Stomach (tissue), 9 donors: ENCODE results near the gene LDB1. TPM values are rescaled to one million over a fixed set of nuclear protein-coding genes. Genes with fewer than 3 reads are reported as not detected.

Experiments
- DNase-seq, 2 donors: peaks; one replicate each; pipeline versions ENCODE4 v3.0.0 to v3.0.0-alpha.2; 2013 to 2019
- H3K27ac ChIP-seq, 5 donors: fragments of 200-600 bp in 4 of 5; sonication (generic) in 4 of 5; one replicate each; pipeline ENCODE4 v1.5.1; 2013 to 2019; ENCODE audit warnings: mild to moderate bottlenecking in 1 of 5, moderate library complexity in 1 of 5
- H3K27me3 ChIP-seq, 3 donors: fragments of 200-600 bp; sonication (generic); one replicate each; pipeline ENCODE4 v1.5.1; 2017 to 2019; ENCODE audit warnings: mixed run types in 1 of 3
- H3K36me3 ChIP-seq, 4 donors: fragments of 200-600 bp; sonication (generic); 1 replicate in 3 of 4; 2 replicates in 1 of 4; pipeline ENCODE4 v1.5.1; 2016 to 2019
- H3K4me1 ChIP-seq, 4 donors: fragments of 200-600 bp; sonication (generic); one replicate each; pipeline ENCODE4 v1.5.1; 2016 to 2019
- H3K4me3 ChIP-seq, 4 donors: fragments of 200-600 bp; sonication (generic) in 3 of 4; one replicate each; pipeline ENCODE4 v1.5.1; 2016 to 2019; ENCODE audit warnings: mild to moderate bottlenecking in 1 of 4
- H3K9me3 ChIP-seq, 4 donors: fragments of 200-600 bp; sonication (generic); one replicate each; pipeline ENCODE4 v1.5.1; 2016 to 2019
- EP300 ChIP-seq: sonication (generic); formaldehyde crosslinking; IDR thresholded peaks from one replicate; pipeline ENCODE4 v1.6.1; 2017; ENCODE audit warnings: antibody characterized with exemption
- POLR2A ChIP-seq, 4 donors: fragments of 450-650 bp; IDR thresholded peaks; one replicate each; pipeline ENCODE4 v1.6.1; 2016; ENCODE audit warnings: antibody characterized with exemption in 4 of 4, control low read depth in 2 of 4, mild to moderate bottlenecking in 1 of 4, moderate library complexity in 1 of 4
- POLR2AphosphoS5 ChIP-seq, 3 donors: sonication (generic); formaldehyde crosslinking; IDR thresholded peaks; one replicate each; pipeline ENCODE4 v1.6.1; 2016; ENCODE audit warnings: antibody characterized with exemption in 3 of 3
- WGBS, 5 donors: extraction: QIAGEN DNeasy Blood & Tissue Kit in 3 of 5; methylation state at CpG; one replicate each; pipeline versions ENCODE4 v1.1.5 to v1.1.7; 2013 to 2018; 5-methylcytosine and 5-hydroxymethylcytosine counted together
- intact Hi-C: fragments of 100-400 bp; cut with DNase I; formaldehyde crosslinking; loops from one replicate; pipeline ENCODE4 v1.15.1; 2023; ENCODE audit warnings: low total_unique reads
- polyA plus RNA-seq, 3 donors: library from polyadenylated mRNA; stranded (reverse); fragments of 200-250 nt; gene quantifications; one replicate each; pipeline ENCODE4 v1.2.3, GENCODE V29; 2013
- total RNA-seq, 5 donors: library from RNA; depleted of rRNA; stranded (reverse); fragments of >200 nt; gene quantifications; one replicate each; pipeline versions ENCODE4 v1.1.0 to v1.2.3, GENCODE V29; 2014 to 2016
- TF ChIP-seq, protein P1 (sequence below), 7 experiments: fragments of 450-650 bp in 4 of 7; fragments of 200-600 bp in 3 of 7; sonication (generic) in 3 of 7; IDR thresholded peaks; one replicate each; pipeline ENCODE4 v1.5.1; 2016 to 2019; ENCODE audit warnings: antibody characterized with exemption in 7 of 7, control low read depth in 2 of 7, mild to moderate bottlenecking in 1 of 7
- donor health status: healthy with polysubstance abuse.
- donor health status: Bipolar disorder and iron deficiency.
- donor health status: healthy.

The LDB1 gene
- total and polyA plus RNA-seq, 8 donors, result 20.4 to 43.7 (median 28.2) TPM

DNA sequence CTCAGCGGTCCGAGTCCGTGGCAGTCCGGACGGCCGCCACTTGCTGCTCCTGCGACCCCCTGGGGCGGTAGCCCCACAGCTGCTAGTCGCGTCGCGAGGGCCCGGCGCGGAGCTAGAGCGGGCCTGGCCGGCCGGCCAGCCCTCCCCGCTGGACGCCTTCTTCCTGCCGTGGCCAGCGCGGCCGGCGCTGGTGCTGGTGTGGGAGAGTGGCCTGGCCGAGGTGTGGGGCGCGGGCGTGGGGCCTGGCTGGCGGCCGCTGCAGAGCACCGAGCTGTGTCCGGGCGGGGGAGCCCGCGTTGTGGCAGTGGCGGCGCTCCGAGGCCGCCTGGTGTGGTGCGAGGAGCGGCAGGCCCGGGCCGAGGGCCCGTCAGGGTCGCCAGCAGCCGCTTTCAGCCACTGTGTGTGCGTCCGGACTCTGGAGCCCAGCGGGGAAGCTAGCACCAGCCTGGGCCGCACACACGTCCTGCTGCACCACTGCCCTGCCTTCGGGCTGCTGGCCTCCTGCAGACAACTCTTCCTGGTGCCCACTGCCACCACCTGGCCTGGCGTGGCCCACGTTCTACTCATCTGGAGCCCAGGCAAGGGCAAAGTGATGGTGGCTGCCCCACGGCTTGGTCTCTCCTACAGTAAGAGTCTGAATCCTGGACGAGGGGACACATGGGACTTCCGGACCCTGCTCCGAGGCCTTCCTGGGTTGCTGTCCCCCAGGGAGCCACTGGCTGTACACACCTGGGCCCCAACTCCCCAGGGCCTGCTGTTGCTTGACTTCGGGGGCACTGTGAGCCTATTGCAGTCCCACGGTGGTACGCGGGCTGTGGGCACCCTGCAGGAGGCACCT, 54.4 kb downstream of the LDB1 start:
- Histone ChIP-seq H3K27me3 (no peaks in the 10 kb centered on the region), H3K4me1 (peaks cover 29 to 49% (median 43%) of the 10 kb centered on the region in 4 donors), H3K27ac (peak overlapping the region; percentile 93 to 98 (median 96)), H3K4me3 (peak overlapping the region; percentile 89 to 97 (median 94)), H3K36me3 (peaks cover 0 to 37% (median 25%) of the 10 kb centered on the region in 4 donors), H3K9me3 (no peaks in the 10 kb centered on the region)
- DNase-seq, result peak; percentile 34 to 70
- WGBS, 5 donors, result 2 to 7% (median 6%) methylated on average over 10 to 63 of the region's 63 CpGs
- intact Hi-C loops, result no loop called here
- TF ChIP-seq, protein P1, sequence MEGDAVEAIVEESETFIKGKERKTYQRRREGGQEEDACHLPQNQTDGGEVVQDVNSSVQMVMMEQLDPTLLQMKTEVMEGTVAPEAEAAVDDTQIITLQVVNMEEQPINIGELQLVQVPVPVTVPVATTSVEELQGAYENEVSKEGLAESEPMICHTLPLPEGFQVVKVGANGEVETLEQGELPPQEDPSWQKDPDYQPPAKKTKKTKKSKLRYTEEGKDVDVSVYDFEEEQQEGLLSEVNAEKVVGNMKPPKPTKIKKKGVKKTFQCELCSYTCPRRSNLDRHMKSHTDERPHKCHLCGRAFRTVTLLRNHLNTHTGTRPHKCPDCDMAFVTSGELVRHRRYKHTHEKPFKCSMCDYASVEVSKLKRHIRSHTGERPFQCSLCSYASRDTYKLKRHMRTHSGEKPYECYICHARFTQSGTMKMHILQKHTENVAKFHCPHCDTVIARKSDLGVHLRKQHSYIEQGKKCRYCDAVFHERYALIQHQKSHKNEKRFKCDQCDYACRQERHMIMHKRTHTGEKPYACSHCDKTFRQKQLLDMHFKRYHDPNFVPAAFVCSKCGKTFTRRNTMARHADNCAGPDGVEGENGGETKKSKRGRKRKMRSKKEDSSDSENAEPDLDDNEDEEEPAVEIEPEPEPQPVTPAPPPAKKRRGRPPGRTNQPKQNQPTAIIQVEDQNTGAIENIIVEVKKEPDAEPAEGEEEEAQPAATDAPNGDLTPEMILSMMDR (IDR thresholded peaks at IDR 0.05), result no peak
- TF ChIP-seq EP300 (no peak), POLR2AphosphoS5 (IDR thresholded peaks at IDR 0.05) (no peak), POLR2A (IDR thresholded peaks at IDR 0.05) (no peak)

DNA sequence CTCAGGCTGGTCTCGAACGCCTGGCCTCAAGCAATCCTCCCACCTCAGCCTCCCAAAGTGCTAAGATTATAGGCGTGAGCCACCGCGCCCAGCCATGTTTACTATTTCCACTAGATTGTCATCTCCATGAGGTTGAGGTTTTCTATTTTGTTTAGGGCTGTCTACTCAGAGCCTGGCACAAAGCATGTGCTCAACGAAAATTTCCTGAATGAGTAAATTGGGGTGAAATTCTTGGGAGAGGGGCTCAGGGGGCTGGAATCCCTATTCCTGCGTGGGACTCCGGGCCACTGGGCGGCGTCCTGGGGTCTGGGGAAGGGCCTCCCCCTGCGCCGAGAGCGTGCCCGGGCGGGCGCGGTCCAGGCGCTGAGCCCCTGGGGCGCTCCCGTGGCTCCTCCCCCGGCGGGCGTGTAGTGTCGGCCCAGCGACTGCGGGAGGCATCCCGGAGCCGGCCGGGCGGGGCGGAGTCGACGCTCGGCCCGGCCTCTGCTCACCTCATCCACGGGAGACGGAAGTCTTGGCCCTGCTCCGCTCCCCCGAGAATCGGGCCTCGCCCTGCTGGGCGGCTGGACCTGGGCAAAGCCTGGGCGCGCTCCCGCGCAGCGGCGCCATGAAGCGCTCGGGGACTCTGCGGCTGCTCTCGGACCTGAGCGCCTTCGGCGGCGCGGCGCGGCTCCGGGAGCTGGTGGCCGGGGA, 55.2 kb downstream of the LDB1 start, which contains the start of gene HPS6:
HPS6 (plus strand) TSS at position 482 of the 693 bp plus-strand sequence; CDS start at position 608, 126 bp downstream.
- no peak for TF ChIP-seq EP300
- peak; percentile 23 to 93 (median 93) for TF ChIP-seq POLR2AphosphoS5 (IDR thresholded peaks at IDR 0.05)
- peak in 1 of 4 donors; percentile 38 for TF ChIP-seq POLR2A (IDR thresholded peaks at IDR 0.05)
- TF ChIP-seq, protein P1 (IDR thresholded peaks at IDR 0.05), result no peak
- 1 to 4% (median 2%) methylated on average over 24 to 61 of the region's 61 CpGs for WGBS, 5 donors
- intact Hi-C loops, result no loop called here
- H3K27me3 ChIP-seq, result no peaks in the 10 kb centered on the region
- DNase-seq, result peak; percentile 93 to 97
- no peaks in the 10 kb centered on the region for H3K9me3 ChIP-seq
- H3K36me3 ChIP-seq, result peaks cover 0 to 32% (median 23%) of the 10 kb centered on the region in 4 donors
- H3K4me3 ChIP-seq, result peak within 1 kb of the TSS; percentile 89 to 97 (median 94)
- H3K4me1 ChIP-seq, result peaks cover 29 to 49% (median 43%) of the 10 kb centered on the region in 4 donors
- H3K27ac ChIP-seq, result peak within 1 kb of the TSS; percentile 93 to 98 (median 96)

DNA sequence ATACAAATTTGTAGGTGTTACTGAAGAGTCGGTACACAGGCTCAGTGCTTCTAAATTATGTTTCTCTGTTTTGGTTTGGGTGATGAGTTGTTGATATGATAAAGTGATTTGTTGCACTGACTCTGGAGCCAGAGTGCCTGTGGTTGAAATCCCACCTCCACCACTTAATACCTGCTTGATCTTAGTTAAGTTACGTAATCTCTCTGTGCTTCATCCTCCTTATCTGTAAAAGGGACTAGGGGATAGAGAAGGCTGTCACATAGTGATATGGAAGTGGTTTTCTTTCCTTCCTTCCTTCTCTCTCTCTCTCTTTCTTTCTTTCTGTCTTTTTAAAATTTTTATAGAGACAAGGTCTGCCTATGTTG, 55.7 kb downstream of the LDB1 start:
- H3K36me3 ChIP-seq, result peaks cover 0 to 28% (median 22%) of the 10 kb centered on the region in 4 donors
- WGBS, 5 donors, result 57 to 76% (median 70%) methylated on average over 2 of the region's 2 CpGs

DNA sequence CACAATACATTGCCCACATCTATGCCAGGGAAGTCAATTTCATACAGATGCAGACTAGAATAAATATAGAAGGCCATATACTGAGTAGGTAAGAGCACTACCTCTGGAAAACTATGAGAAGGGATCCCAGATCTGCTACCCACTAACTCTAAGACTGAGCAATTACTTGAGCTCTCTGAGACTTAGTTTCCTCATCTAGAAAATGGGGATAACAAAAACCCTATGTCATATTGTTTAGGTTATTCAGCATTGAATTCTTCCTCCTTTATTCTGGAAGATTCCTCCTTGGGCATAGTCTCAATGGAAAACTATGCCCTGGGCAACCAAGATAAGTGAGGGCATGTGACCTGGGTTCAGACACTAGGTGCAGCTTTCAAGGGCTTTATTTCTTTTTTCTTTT, 60.2 kb downstream of the LDB1 start:
- Histone ChIP-seq H3K4me3 (no peak overlapping the region), H3K4me1 (peaks cover 2 to 17% (median 11%) of the 10 kb centered on the region in 4 donors)
- intact Hi-C loops, result no loop called here

More for the DNA sequence above, 55.7 kb downstream of the LDB1 start:
- Histone ChIP-seq H3K27me3 (no peaks in the 10 kb centered on the region), H3K27ac (peak overlapping the region; percentile 93 to 98 (median 96)), H3K4me1 (peaks cover 29 to 47% (median 42%) of the 10 kb centered on the region in 4 donors), H3K9me3 (no peaks in the 10 kb centered on the region), H3K4me3 (peak overlapping the region; percentile 89 to 97 (median 94))
- intact Hi-C loops, result no loop called here
- DNase-seq, result no peak
- TF ChIP-seq POLR2A (IDR thresholded peaks at IDR 0.05) (no peak), POLR2AphosphoS5 (IDR thresholded peaks at IDR 0.05) (no peak), EP300 (no peak)
- TF ChIP-seq, protein P1 (IDR thresholded peaks at IDR 0.05), result no peak

More for the DNA sequence above, 60.2 kb downstream of the LDB1 start:
- TF ChIP-seq, protein P1 (IDR thresholded peaks at IDR 0.05), result no peak
- no peak for TF ChIP-seq POLR2A (IDR thresholded peaks at IDR 0.05)
- no peak for TF ChIP-seq POLR2AphosphoS5 (IDR thresholded peaks at IDR 0.05)
- TF ChIP-seq EP300, result no peak
- no peaks in the 10 kb centered on the region for H3K9me3 ChIP-seq
- H3K36me3 ChIP-seq, result no peaks in the 10 kb centered on the region
- H3K27me3 ChIP-seq, result no peaks in the 10 kb centered on the region
- DNase-seq, result no peak
- H3K27ac ChIP-seq, result no peak overlapping the region
